Subcutaneous preadipocyte (primary cell): ENCODE results near the gene PARP6. TPM values are rescaled to one million over a fixed set of nuclear protein-coding genes. Genes with fewer than 3 reads are reported as not detected.

Experiments
- total RNA-seq: library from RNA; depleted of rRNA; stranded (reverse); fragments of >200 nt; gene quantifications from 2 replicates; pipeline ENCODE4 v1.2.3, GENCODE V29; 2012

Gene PARP6
- total RNA-seq = 19.8 and 21.5 TPM in 2 replicates

GRCh38 chr15:72272213-72272996 lies at the start of gene PARP6:
PARP6 (minus strand) TSS chr15:72272554; CDS start chr15:72267477, 5,077 bp downstream.

GRCh38 chr15:72319985-72320671 lies 47.8 kb upstream of the PARP6 start, which contains the start of gene CELF6:
CELF6 (minus strand) TSS chr15:72320157; CDS start chr15:72319874, 283 bp downstream.

DNA sequence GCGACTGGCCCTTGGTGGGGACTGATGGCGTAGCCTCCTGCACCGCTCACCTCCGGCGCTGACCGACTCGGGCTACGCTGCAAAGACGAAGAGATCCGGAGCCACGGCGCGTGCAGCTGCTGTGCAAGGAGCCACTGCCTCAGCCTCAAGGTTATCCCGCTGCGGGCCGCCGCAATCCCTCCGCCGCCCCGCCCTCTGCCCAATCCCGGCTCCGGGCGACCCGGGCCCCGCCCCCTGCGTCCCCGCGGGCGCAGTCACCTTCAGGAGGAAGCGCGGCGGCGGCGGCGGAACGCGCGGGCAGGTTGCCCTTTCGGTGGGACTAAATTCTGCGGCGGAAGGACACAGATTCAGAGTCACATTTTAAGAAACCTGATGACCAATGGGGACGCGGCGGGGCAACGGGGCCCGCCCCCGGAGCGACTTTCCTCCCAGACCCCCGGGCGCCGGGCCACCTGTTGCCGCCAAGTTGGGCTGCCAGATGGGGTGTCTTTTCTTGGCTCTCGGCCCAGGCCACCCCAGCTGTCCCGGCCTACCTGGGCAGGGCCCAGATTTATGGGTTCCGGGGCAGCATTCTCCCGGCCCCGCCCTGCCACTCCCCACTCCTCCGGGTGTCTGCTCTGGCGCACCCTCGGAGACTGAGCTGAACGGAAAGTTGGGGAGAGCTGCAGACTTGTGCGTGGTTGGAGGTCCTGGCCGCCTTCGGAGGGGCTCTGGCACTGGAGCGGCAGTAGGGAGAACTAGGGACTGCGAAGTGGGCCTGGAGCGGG lies 41.1 kb downstream of the PARP6 start, which contains the start of gene PKM:
PKM (minus strand) TSS at position 125 of the 767 bp plus-strand sequence. CDS start 12,093 bp downstream, outside the sequence.

DNA sequence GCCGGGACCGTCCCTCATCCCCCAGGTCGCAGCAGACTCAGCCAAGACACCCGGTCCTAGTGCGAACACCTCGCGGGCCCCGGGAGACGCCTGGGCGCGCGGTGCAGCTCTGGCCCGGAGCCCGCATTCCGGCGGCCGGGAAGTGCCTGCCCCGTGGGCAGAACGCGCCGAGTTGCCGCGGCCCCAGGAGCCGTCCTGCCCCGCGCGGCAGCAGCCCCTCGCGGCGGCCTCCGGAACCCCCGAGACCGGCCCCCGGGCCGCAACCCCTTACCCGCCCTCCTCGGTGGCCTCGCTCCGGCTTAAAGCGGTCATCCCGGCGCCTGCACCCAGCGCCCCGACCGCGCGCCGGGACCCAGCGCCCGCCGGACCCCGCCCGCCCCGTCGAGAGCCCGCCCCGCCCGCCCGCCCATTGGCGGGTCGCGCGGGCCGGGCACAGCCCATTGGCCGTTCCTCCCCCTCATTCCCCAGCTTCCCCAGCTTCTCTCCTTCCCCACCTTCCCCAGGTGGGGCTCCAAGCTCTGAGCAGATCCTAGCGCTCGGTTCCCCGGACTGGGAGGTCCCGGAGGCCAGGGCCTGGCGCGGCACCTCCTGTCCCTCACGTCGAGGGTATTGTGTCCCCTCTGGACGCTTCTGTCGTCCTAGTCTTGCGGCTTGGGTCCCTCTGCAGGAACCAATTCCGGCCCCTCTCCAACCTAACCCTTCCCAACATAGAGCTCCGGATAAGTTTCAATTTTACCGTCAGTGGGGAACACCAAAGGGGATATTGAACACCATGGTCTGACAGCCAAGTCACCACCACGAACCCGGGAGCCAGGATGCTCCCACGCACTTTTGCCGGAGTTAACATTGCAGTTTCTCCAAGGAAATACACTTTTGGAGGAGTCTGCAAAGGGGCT lies 74.6 kb downstream of the PARP6 start, which contains the start of gene GRAMD2A:
GRAMD2A (minus strand) TSS at position 328 of the 896 bp plus-strand sequence.

Other genes with a start within 250 kb of the PARP6 start
- 40.8 and 53.2 TPM in 2 replicates for gene MYO9A, start 154.4 kb downstream of the PARP6 start, total RNA-seq
- gene SENP8, start 154.2 kb downstream of the PARP6 start, total RNA-seq = 1.8 and 2.9 TPM in 2 replicates
- gene GRAMD2A, start 74.8 kb downstream of the PARP6 start, total RNA-seq = under 0.01 TPM in 1 of 2 replicates, not detected in the other
- 1,595 and 1,647 TPM in 2 replicates for gene PKM, start 41.4 kb downstream of the PARP6 start, total RNA-seq
- not detected in 2 replicates for gene CELF6, start 47.6 kb upstream of the PARP6 start, total RNA-seq
- gene HEXA, start 103.5 kb upstream of the PARP6 start, total RNA-seq = 39.7 and 56.2 TPM in 2 replicates
- not detected in 2 replicates for gene TMEM202, start 125.8 kb upstream of the PARP6 start, total RNA-seq
- gene ARIH1, start 201.8 kb upstream of the PARP6 start, total RNA-seq = 22.0 and 24.0 TPM in 2 replicates